ENCODE results near the gene PLCB4.
"Not testable (repeated sequence)": the region's sequence is repeated elsewhere in the genome, so short reads cannot be mapped to it uniquely, and the experiment has no call there.

DNA sequence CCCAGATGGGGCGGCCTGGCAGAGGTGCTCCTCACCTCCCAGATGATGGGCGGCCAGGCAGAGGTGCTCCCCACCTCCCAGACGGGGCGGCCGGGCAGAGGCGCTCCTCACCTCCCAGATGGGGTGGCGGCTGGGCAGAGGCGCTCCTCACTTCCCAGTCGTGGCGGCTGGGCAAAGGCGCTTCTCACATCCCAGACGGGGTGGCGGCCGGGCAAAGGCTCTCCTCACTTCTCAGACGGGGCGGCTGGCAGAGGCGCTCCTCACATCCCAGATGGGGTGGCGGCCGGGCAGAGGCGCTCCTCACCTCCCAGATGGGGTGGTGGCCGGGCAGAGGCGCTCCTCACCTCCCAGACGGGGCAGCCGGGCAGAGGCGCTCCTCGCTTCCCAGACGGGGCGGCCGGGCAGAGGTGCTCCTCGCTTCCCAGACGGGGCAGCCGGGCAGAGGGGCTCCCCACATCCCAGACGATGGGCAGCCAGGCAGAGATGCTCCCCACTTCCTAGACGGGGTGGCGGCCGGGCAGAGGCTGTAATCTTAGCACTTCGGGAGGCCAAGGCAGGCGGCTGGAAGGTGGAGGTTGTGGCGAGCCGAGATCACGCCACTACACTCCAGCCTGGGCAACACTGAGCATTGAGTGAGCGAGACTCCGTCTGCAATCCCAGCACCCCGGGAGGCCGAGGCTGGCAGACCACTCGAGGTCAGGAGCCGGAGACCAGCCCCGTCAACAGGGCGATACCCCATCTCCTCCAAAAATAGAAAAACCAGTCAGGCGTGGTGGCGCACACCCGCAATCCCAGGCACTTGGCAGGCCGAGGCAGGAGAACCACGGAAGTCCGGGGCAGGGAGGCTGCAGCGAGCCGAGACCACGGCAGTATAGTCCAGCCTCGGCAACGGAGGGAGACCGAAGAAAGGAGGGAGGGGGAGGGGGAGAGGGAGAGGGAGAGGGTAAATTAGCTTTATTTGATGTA is 316.7 kb downstream of the PLCB4 start:
- TF ChIP-seq, protein P1, sequence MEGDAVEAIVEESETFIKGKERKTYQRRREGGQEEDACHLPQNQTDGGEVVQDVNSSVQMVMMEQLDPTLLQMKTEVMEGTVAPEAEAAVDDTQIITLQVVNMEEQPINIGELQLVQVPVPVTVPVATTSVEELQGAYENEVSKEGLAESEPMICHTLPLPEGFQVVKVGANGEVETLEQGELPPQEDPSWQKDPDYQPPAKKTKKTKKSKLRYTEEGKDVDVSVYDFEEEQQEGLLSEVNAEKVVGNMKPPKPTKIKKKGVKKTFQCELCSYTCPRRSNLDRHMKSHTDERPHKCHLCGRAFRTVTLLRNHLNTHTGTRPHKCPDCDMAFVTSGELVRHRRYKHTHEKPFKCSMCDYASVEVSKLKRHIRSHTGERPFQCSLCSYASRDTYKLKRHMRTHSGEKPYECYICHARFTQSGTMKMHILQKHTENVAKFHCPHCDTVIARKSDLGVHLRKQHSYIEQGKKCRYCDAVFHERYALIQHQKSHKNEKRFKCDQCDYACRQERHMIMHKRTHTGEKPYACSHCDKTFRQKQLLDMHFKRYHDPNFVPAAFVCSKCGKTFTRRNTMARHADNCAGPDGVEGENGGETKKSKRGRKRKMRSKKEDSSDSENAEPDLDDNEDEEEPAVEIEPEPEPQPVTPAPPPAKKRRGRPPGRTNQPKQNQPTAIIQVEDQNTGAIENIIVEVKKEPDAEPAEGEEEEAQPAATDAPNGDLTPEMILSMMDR (IDR thresholded peaks at IDR 0.05): not testable (repeated sequence)
- not testable (repeated sequence) for TF ChIP-seq POLR2A, POLR2AphosphoS5, EP300 (IDR thresholded peaks at IDR 0.05)
